Measurements from ENCODE around the gene TRMT10C.

The TRMT10C gene

GRCh38 chr3:101615525-101615924 lies 53.9 kb downstream of the TRMT10C start:
- TF ChIP-seq PATZ1 (CRISPR knock-in tag; IDR thresholded peaks at IDR 0.05; ENCODE audit: borderline replicate concordance) = no peak
- TF ChIP-seq ZNF565 (CRISPR knock-in tag; conservative IDR thresholded peaks at IDR 0.05; ENCODE audit: low read depth) = no peak
- TF ChIP-seq POU6F1 (CRISPR knock-in tag; IDR thresholded peaks at IDR 0.05; ENCODE audit: borderline replicate concordance, low read depth) = no peak
- no peak for TF ChIP-seq TSHZ2 (CRISPR knock-in tag; IDR thresholded peaks at IDR 0.05)
- no peak for TF ChIP-seq PPARA (CRISPR knock-in tag; IDR thresholded peaks at IDR 0.05; ENCODE audit: borderline replicate concordance)
- TF ChIP-seq CREB5 (CRISPR knock-in tag; IDR thresholded peaks at IDR 0.05; ENCODE audit: low read depth) = no peak
- TF ChIP-seq ZNF8 (CRISPR knock-in tag; IDR thresholded peaks at IDR 0.05) = no peak
- TF ChIP-seq BACH2 (CRISPR knock-in tag; IDR thresholded peaks at IDR 0.05; ENCODE audit: borderline replicate concordance) = no peak
- TF ChIP-seq ZFP30 (CRISPR knock-in tag; IDR thresholded peaks at IDR 0.05) = no peak
- no peak for TF ChIP-seq CSRNP3 (CRISPR knock-in tag; IDR thresholded peaks at IDR 0.05)
- TF ChIP-seq ZNF70 (CRISPR knock-in tag; IDR thresholded peaks at IDR 0.05) = no peak
- no peak for TF ChIP-seq GLIS3 (CRISPR knock-in tag; IDR thresholded peaks at IDR 0.05)
- no peak for TF ChIP-seq ZC3H10 (CRISPR knock-in tag; IDR thresholded peaks at IDR 0.05)
- no peak for ATAC-seq

Data from SK-N-SH treated with all-trans-retinoic acid at 6 μM for 48 hours (cell line).